HG02884 (cell line): ENCODE measurements around the gene RNF111.

Experiments
- ATAC-seq: cut with Tn5 transposase; IDR thresholded peaks from one replicate; pipeline ENCODE4 v1.9.1; 2021; ENCODE audit warnings: mild to moderate bottlenecking, moderate library complexity; ENCODE audit not compliant: unreplicated experiment

The RNF111 gene

GRCh38 chr15:58987491-58988005, at the start of gene RNF111:
Gene RNF111, plus strand, starts transcription at chr15:58987663. Its CDS starts 43,160 bp downstream, at chr15:59030823.
- ATAC-seq, result peak; percentile 77

DNA sequence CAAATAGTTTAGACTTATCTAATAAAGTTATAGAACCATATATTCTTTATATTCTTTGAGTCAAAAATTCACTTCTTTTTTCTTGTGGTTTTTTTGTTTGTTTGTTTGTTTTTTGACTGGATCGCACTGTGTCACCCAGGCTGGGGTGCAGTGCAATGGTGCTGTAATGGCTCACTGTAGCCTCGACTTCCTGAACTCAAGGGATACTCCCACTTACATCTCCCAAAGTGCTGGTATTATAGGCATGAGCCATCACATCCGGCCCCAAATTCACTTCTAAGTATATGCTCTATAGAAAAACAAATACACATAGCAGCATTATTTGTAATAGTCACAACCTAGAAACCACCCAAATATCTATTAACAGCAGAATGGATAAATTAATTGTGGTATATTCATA, 40.3 kb upstream of the RNF111 start:
- no peak for ATAC-seq

DNA sequence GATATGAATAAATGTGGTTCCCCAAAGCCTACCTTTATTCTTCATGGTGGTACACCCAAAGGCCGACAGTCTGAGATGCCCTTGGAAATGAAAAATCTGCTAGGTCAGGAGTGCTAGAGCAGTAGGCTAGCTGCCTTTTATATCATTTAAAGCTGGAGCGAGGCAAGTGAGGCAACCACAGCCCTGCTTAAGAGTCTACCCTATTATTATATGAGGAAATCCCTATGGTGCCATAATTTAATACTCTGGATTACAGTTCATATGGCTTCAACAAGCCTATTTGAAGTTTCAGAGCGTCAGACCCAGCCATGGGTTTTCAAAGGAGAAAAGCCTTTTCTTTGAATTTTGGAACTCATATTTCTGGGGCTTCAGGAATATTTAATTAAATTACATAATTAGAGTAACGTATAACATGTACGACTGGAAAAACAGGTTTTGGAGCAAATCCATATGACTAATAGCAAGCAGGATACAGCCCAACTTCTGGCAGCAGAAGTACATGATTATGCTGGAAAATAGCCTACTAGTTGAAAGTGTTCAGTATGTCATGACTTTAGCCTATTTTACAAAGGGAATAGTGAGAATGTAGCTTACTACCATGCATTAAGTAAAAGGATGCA, 36.0 kb upstream of the RNF111 start:
- no peak for ATAC-seq

DNA sequence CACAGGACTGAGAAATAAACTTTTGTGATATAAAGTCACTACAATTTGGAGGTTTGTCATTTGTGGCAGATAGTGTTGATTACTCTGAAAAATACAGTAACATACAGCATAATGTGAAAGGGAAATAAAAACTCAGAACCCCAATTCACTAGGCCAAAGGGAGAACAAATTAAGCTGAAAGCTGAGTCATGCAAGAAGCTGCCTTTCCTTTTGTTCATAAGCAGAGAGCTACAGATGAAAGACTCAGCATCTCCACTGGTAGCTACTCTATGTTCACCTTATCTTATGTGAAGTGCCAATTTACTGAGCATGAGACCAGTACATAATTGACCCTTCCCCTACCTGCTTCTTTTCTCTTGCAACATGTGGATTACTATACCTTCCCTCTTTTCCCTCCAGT, 34.7 kb upstream of the RNF111 start:
- ATAC-seq, result no peak

- ATAC-seq, result peak; percentile 60
Observed at GRCh38 chr15:58957101-58957973, 30.1 kb upstream of the RNF111 start.

GRCh38 chr15:58958811-58959210, 28.7 kb upstream of the RNF111 start:
- ATAC-seq, result no peak

DNA sequence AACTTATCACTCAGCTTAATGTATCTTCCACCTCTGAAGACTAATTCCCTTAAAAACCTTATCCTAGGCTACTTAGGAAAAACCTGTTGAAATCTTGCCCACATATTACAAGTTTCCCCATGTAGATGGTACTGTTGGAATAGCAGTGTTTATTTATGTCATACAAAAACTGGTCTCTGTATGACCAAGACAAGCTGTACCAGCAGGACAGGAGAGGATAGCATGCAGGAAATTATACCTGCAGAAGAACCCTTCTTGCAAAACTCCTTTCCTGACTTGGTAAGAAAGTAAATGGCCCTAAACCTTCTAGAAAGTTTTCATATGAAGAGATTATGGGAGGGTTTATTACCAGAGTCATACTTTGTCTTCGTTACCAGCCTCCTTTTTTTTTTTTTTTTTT, 25.3 kb upstream of the RNF111 start:
- ATAC-seq, result no peak

DNA sequence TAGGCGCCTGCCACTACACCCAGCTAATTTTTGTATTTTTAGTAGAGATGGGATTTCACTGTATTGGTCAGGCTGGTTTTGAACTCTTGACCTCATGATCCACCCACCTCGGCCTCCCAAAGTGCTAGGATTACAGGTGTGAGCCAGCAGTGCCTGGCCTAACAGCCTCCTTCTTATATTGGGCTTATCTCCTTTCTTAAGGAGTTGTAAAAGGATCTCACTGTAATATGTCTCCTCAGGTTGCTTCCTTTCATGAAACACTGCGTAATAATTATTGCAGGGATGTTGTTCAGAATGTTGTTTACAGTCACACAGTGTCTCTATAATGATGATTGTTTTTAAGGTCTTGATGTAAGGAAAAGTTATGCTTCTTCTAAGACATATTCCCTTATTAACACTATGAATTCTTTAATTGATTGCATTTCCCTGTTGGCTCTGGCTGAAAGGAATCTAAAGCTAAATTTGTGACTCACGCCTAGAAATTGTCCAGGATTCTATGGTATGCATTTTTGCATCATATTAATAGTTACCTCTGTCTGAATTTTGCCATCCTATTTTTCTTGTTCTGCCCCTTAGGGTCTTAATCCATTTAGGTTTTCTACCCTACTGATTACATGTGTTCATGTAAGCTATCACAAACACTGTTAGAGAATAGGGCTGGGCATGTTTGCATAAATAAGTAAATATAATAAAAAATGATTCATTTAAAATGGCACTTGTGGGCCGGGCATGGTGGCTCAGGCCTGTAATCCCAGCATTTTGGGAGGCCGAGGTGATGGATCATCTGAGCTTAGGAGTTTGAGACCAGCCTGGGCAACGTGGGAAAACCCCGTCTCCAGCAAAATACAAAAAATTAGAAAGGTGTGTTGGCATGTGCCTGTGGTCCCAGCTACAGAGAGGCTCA, 24.5 kb upstream of the RNF111 start:
- no peak for ATAC-seq

DNA sequence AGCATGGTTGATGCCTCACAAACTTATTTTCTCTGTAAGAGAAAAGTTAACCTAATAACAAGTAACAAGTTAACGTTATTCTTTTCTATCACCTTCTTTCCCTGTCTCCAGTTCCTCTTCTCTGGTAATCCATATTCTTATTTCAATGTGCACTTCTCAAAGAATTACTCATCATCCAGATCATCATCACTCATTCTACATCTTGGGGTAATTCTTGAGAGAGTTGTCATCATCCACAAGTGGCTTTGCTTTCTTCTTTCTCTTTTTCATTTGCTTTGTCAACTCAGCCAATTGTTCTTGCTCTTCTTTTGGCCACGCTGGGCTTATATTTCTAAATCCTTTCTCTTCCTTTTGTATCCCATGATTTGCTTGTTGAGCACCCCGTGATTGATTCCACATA, 20.8 kb upstream of the RNF111 start:
- ATAC-seq, result no peak

DNA sequence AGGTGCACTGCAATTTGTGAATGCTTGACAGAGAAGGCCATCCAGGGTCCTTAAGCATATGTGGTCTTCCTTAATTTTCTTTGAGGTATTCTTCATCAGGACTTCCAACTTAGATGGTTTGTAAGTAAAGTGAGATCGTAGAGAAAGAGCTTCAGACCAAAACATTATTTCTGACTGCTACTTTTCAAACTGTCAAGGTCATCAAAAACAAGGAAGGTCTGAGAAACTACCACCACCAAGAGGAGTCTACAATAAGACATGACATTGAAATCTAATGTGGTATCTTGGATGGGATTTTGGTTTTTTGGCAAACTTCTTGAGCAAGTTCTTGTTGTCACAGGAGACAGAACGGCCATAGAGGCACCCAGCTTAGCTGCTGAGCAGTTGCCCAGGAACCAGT, 20.0 kb upstream of the RNF111 start:
- no peak for ATAC-seq

- ATAC-seq, result no peak
Observed at GRCh38 chr15:58977887-58978286, 9.6 kb upstream of the RNF111 start.

- no peak for ATAC-seq
Observed at GRCh38 chr15:58980351-58980939, 7.0 kb upstream of the RNF111 start.

DNA sequence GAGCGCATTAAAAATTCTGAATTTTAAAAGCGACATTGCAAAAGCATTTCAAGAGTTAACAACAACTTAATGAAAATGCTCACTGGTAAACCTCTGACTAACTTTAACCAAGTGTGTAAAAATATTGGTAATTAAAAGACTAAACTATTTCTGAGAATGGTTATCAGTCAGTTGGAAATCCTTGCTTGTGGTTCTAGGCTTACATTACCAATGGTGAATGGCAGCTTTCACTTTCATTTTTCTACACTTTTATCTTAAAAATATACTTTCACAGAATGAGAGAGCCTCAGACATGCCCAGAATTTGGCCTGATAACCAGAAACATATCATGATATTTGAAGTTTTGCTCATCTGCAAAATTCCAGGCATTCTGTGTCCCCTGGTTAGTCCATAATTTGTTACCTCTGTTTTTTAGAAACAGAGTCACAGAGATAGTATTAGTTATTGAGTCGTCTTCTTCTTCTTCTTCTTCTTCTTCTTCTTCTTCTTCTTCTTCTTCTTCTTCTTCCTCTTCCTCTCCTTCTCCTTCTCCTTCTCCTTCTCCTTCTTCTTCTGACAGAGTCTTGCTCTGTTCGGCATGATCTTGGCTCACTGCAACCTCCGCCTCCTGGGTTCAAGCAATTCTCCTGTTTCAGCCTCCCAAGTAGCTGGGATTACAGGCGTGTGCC, 5.5 kb upstream of the RNF111 start:
- ATAC-seq, result no peak

- no peak for ATAC-seq
Observed at GRCh38 chr15:58983261-58983660, 4.2 kb upstream of the RNF111 start.

DNA sequence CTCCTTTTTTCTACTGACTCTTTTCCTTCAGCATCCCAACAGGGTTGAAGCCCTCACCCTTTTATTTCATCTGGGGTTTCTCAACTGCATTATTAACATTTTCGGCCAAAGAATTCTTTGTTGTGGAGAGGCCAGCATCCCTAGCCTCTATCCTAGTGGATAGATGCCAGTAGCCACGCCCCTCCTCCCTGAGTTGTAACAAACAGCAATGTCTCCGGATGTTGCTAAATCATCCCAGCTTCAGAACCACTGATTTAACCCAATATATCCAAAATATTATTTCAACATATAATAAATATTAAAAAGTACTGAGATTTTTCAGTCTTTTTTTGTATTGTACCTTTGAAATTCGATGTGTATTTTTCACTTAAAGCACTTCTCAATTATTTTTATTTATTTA, 2.0 kb upstream of the RNF111 start:
- ATAC-seq, result no peak

DNA sequence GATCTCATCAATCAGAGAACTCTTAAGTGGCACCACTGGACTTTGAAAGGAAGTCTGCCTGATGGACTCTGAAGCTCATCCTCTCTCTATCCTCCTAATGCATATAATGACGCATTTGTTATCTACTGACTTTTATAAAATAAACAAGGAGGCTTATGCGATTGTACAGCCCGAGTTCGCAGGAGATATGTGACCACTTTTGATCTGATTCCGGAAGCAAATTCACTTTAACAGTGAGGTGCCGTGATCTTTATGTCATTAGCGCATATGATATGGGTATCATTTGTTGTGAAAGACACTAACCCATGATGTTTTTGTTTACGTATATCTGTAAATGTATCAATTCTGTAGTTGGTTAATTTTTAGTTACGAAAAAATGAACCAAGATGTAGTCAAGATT, 427 bp upstream of the RNF111 start:
- ATAC-seq, result no peak

- peak; percentile 34 for ATAC-seq
Observed at GRCh38 chr15:58988006-58988785, 733 bp downstream of the RNF111 start.

DNA sequence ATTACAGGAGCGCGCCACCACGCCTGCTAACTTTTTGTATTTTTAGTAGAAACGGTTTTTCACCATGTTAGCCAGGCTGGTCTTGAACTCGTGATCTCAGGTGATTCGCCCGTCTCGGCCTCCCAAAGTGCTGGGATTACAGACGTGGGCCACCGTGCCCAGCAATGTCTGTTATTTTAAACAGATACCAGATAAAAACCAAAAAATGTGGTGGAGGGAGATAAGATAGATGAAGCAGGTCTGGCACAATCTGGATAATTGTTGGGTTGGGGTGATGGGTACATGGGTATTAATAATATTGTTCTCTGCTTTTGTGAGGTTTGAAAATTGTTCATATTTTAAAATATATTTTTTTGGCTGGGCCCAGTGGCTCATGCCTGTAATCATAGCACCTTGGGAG, 4.7 kb downstream of the RNF111 start:
- no peak for ATAC-seq

DNA sequence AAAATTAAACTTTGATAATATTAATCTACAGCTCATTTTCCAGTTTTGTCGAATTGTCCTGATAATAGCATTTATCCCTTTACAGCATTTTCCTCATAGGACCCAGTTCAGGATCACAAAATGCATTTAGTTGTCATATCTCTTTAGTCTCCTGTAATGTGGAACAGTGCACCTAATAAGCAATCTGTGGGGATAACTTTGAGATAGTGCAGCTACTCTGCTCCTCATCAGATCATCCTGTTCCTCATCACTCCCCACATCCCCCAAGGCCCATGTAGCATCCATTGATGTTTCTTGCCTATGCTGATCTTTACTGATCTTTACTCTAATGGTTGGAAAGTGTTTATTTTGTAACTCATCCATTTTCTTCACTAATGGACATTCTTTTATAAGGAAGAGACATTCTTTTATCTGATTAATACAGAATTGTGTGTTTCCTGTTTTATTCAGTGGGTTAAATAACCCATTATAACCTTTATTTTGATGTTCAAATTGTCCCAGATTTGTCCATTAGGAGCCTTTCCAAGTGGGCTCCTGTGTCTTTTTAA, 7.5 kb downstream of the RNF111 start:
- no peak for ATAC-seq
